Activated CD8-positive, alpha-beta T cell treated with anti-CD3 and anti-CD28 coated beads, Interleukin-2, amount 10 ng/mL, durations not matched to agents 7 days and 5 days (primary cell): ENCODE results near the gene SCAF1. TPM values are rescaled to one million over a fixed set of nuclear protein-coding genes. Genes with fewer than 3 reads are reported as not detected.
A peak's percentile ranks its signal among the peaks of the same experiment; 100 is the strongest.

ENCODE experiments used
- ATAC-seq: fragments of 150-1000 bp; cut with Tn5 transposase; one replicate; pipeline ENCODE4 v1.10.0; 2021; ENCODE audit warnings: moderate library complexity
- CTCF ChIA-PET: fragments of 350-600 bp; sonication (Branson Sonifier 250); formaldehyde crosslinking; loops from one replicate; lab custom pipeline; 2021; ENCODE audit warnings: antibody characterized with exemption; lab: Charles Lee
- POLR2A ChIA-PET: fragments of 350-600 bp; sonication (Branson Sonifier 250); formaldehyde crosslinking; loops from one replicate; lab custom pipeline; 2021; ENCODE audit warnings: antibody characterized with exemption; lab: Charles Lee
- DNase-seq: peaks from one replicate; pipeline ENCODE4 v3.0.0-alpha.2; 2020
- H3K27ac Mint-ChIP-seq: one replicate; pipeline ENCODE4 v1.8.0; 2021; ENCODE audit warnings: mild to moderate bottlenecking, mixed read lengths
- H3K27me3 Mint-ChIP-seq: one replicate; pipeline ENCODE4 v1.8.0; 2021; ENCODE audit warnings: low read depth, mixed read lengths
- H3K36me3 Mint-ChIP-seq: one replicate; pipeline ENCODE4 v1.8.0; 2021; ENCODE audit warnings: low read depth, mixed read lengths
- H3K4me1 Mint-ChIP-seq: one replicate; pipeline ENCODE4 v1.8.0; 2021; ENCODE audit warnings: low read depth, mixed read lengths
- H3K4me3 Mint-ChIP-seq: one replicate; pipeline ENCODE4 v1.8.0; 2021; ENCODE audit warnings: mild to moderate bottlenecking, mixed read lengths
- H3K9me3 Mint-ChIP-seq: one replicate; pipeline ENCODE4 v1.8.0; 2022; ENCODE audit warnings: mixed read lengths; ENCODE audit not compliant: insufficient read depth
- total RNA-seq, 2 experiments: library from RNA; stranded (reverse); gene quantifications; one replicate each; pipeline ENCODE4 v1.2.3, GENCODE V29; 2021

SCAF1 gene
- total RNA-seq, 2 experiments from 2014 or later: 61.0 to 64.1 TPM

DNA sequence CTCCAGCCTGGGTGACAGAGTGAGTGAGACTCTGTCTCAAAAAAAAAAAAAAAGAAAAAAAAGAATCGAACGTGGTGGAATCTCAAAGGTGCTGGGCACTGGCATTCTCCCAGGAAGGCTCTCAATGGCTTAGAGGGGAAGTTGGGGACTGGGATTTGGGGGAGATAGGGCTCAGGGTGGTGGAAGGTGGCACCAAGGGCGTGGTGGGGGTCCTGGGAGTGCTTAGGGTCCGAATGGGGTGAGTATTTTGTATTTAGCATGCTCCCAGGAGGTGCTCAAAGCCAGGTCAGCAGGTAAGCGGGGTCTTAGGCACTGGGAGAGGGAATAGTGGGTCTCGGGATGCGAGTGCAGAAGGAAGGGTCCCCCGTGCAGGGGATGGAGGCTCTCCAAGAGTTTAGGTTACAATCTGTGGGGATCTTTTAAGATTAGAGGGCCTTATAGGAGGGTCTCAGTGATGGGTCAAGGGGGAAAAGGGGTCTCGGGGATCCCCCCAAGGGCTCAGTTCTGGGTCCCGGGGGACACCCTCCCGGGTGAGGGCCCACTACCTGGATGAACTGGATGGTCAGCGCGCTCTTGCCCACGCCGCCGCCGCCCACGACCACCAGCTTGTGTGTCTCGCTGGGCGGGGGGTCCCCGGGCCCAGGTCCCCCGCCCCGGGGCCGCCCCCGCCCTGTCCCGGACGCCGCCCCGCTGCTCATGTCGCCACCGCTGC lies 2.5 kb upstream of the SCAF1 start:
- H3K4me3 Mint-ChIP-seq: peak overlapping the region; percentile 90
- POLR2A ChIA-PET: interaction anchor here (0.6 to 5.4 kb wide), 9 partner anchors 10 to 1532 kb away, joined by 3 to 38 read pairs (median 4); partner anchors contain the start of genes BCL2L12, IRF3, NOSIP and PRMT1

DNA sequence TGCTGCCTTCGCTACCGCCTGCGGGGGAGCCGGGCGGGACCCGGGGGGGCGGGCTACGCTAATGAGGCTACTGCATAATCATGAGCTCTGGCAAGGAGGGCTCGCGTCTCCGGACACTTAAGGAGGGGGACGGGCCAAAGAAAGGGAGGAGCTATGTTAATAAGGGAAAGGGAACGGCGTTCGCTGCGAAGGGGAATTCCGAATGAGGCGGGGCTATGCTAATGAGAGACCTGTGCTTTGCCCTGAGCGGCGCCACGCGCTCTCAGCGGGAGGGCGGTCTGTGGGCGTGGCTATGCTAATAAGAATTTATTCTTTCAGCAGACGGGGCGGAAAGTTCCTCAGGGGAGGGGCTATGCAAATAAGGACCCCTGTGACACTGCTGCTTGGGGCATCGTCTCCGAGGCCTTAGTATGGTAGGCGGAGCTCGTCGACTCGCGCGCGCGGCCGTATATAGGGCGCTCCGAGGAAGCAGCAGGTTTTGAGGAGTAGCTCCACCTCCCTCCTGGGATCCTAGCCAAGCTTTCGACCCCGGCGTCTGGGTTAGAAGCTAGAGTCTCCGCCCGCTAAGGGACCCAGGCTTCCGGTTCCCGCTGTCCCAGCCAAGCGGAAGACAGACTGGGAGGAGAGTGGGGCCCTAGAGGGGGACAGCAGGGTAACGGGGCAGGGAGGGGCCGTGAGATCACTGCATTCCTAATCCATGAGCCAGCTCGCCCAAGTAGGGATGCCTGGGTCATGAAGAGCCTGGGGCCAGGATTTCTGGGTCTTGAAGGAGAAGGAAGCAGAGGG lies 1.7 kb upstream of the SCAF1 start, which contains the start of gene RRAS:
RRAS (minus strand) TSS at position 31 of the 786 bp plus-strand sequence. CDS start 45 bp downstream, outside the sequence.
- peak within 1 kb of the TSS; percentile 98 for H3K27ac Mint-ChIP-seq
- DNase-seq: peak; percentile 100
- peak; percentile 77 for ATAC-seq
- H3K36me3 Mint-ChIP-seq: peaks cover 7% of the 10 kb centered on the region
- H3K4me1 Mint-ChIP-seq: peaks cover 55% of the 10 kb centered on the region
- CTCF ChIA-PET: interaction anchor here (0.8 to 2.8 kb wide), 12 partner anchors 31 to 647 kb away, joined by 3 to 13 read pairs (median 5); partner anchors contain the start of genes GYS1, PRMT1 and RUVBL2
- POLR2A ChIA-PET: interaction anchor here (0.6 to 5.4 kb wide), 13 partner anchors 10 to 1533 kb away, joined by 3 to 38 read pairs (median 4); partner anchors contain the start of genes BCL2L12, IRF3, NOSIP and PRMT1
- peaks cover 4% of the 10 kb centered on the region for H3K27me3 Mint-ChIP-seq
- no peaks in the 10 kb centered on the region for H3K9me3 Mint-ChIP-seq
- peak within 1 kb of the TSS; percentile 90 for H3K4me3 Mint-ChIP-seq

More for the DNA sequence above, 2.5 kb upstream of the SCAF1 start:
- H3K4me1 Mint-ChIP-seq: peaks cover 54% of the 10 kb centered on the region
- H3K27ac Mint-ChIP-seq: peak overlapping the region; percentile 72
- H3K36me3 Mint-ChIP-seq: peaks cover 5% of the 10 kb centered on the region
- no peaks in the 10 kb centered on the region for H3K9me3 Mint-ChIP-seq
- ATAC-seq: no peak
- peaks cover 4% of the 10 kb centered on the region for H3K27me3 Mint-ChIP-seq
- CTCF ChIA-PET: interaction anchor here (0.8 to 2.8 kb wide), 11 partner anchors 32 to 646 kb away, joined by 3 to 13 read pairs (median 5); partner anchors contain the start of genes GYS1, PRMT1 and RUVBL2
- no peak for DNase-seq

DNA sequence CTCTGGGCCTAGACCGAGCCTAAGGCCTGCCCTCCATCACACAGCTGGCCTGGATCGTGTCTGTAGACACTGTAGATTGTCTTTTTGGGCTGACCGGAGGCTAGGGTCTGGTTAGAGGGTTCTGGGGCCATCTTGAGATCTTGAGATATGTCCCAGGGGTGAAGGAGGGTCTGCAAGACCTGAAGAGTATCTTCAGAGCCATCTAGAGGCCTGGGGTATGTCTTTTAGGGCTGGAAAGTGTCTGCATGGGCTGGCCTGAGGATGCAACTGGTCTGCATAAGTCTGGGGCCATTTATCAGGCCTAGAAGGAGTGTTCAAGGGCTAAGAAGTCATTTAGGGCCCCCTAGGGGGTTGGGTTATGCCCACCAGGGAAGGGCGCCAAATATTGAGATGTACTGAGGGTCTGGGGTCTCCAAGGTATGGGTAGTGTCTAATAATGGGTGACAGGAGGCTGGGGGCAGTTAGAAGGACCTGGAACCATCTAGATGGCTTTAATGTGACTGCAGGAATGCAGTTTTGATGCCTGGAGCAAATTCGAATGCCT lies 555 bp downstream of the SCAF1 start:
- Mint-ChIP-seq H3K9me3 (no peaks in the 10 kb centered on the region), H3K27me3 (peaks cover 4% of the 10 kb centered on the region), H3K4me3 (peak overlapping the region; percentile 90), H3K27ac (peak overlapping the region; percentile 98), H3K36me3 (peaks cover 21% of the 10 kb centered on the region), H3K4me1 (peaks cover 57% of the 10 kb centered on the region)
- no peak for ATAC-seq
- CTCF ChIA-PET: interaction anchor here (1.0 to 2.8 kb wide), 8 partner anchors 21 to 138 kb away, joined by 3 to 13 read pairs (median 6); partner anchors contain the start of gene PRMT1
- POLR2A ChIA-PET: interaction anchor here (0.8 to 5.4 kb wide), 5 partner anchors 14 to 62 kb away, joined by 3 to 38 read pairs (median 6); partner anchors contain the start of genes BCL2L12, IRF3, NOSIP and PRMT1
- DNase-seq: no peak

DNA sequence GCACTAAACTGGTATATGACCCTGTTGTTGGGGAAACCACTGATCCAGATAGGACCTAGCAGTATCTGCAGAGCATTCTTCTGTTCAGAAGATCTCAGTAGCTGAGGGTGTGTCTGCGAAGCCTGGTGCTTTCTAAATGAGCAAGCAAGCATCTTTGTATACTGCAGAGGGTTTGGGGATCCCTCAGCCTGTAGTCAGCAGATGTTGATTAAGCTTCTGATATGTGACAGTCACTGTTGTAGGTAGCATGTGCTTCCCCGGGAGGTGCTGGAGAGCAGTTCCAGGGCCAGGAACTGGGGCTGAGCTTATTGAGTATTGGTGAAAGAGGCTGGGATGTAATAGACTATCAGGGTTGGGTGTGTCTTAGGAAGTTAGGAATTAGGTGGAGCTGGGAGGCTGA lies 1.5 kb downstream of the SCAF1 start:
- DNase-seq: no peak
- Mint-ChIP-seq H3K4me1 (peaks cover 49% of the 10 kb centered on the region), H3K27me3 (peaks cover 1% of the 10 kb centered on the region), H3K36me3 (peaks cover 21% of the 10 kb centered on the region), H3K4me3 (peak overlapping the region; percentile 90), H3K9me3 (no peaks in the 10 kb centered on the region), H3K27ac (no peak overlapping the region)
- no peak for ATAC-seq
- ChIA-PET CTCF (interaction anchor here (1.1 to 2.7 kb wide), 6 partner anchors 21 to 74 kb away, joined by 3 to 11 read pairs (median 6); partner anchors contain the start of gene PRMT1), POLR2A (interaction anchor here (0.8 to 5.4 kb wide), 4 partner anchors 14 to 63 kb away, joined by 3 to 38 read pairs (median 7); partner anchors contain the start of genes BCL2L12, IRF3, NOSIP and PRMT1)

DNA sequence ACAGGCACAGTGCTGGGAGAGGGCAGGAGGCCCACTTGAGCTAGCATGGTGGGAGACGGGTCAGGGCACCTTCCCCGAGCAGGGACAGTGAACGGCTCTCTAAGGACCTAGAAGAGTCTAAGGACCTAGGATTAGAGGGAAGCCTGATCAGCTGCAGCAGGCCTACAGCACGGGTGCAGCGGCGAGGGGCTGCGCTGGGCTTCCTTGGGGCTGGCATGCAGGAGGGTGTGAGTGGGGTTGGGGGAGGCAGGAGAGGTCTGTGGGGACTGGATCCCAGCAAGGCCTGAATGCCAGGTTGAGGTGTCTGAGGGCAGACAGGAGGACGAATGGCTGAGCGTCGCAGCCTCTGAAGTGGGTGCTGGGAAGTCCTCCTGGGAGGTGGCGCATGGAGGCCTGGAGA lies 3.6 kb downstream of the SCAF1 start:
- Mint-ChIP-seq H3K4me1 (peaks cover 35% of the 10 kb centered on the region), H3K27me3 (no peaks in the 10 kb centered on the region), H3K27ac (peak overlapping the region; percentile 34), H3K36me3 (peaks cover 28% of the 10 kb centered on the region), H3K4me3 (no peak overlapping the region), H3K9me3 (no peaks in the 10 kb centered on the region)
- CTCF ChIA-PET: interaction anchor here (1.3 kb wide), 1 partner anchor 35 kb away, joined by 3 read pairs; no protein-coding TSS in a partner anchor
- no peak for DNase-seq
- POLR2A ChIA-PET: interaction anchor here (0.8 to 1.0 kb wide), 2 partner anchors 15 to 151 kb away, joined by 3 to 4 read pairs; no protein-coding TSS in a partner anchor
- no peak for ATAC-seq

DNA sequence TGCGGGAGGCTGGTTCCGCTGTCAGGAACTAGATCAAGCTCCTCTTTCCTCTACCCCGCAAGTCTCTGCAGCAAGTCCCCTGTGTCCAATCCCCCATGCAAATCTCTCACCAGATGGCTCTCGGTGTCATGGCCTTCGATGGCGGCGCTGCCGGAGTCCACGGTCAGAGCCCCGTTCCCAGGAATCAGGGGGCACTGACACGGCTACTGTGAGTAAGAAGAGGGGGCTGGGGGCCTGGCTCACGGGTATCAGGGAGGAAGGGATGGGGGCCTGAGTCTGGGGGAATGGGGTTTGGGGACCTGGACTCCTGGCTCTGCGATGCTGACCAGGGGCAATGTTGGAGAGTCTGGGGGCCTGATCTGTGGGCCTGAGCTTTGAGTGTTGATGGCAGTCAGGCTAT lies 4.0 kb downstream of the SCAF1 start:
- H3K4me3 Mint-ChIP-seq: no peak overlapping the region
- ATAC-seq (no peak), DNase-seq (no peak)
- H3K9me3 Mint-ChIP-seq: no peaks in the 10 kb centered on the region
- ChIA-PET POLR2A (interaction anchor here (0.8 kb wide), 1 partner anchor 150 kb away, joined by 3 read pairs; no protein-coding TSS in a partner anchor), CTCF (interaction anchor here (1.3 kb wide), 1 partner anchor 35 kb away, joined by 3 read pairs; no protein-coding TSS in a partner anchor)
- H3K27ac Mint-ChIP-seq: no peak overlapping the region
- H3K36me3 Mint-ChIP-seq: peaks cover 28% of the 10 kb centered on the region
- no peaks in the 10 kb centered on the region for H3K27me3 Mint-ChIP-seq
- H3K4me1 Mint-ChIP-seq: peaks cover 31% of the 10 kb centered on the region

DNA sequence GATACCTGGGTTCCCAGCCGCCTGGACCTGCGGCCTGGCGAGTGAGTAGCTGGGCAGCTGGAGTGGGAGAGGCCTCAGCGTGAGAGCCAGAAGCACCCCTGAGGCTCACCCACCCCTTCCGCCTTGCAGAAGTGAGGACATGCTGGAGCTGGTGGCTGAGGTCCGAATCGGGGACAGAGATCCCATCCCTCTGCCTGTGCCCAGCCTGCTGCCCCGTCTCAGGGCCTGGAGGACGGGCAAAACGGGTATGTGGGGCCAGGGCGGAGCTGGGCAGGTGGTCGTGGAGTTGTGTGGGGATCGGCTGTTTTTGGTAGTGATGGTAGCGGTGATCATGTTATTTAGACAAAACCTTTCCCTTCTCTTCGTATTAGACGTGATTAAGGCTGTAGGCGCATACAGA lies 4.6 kb downstream of the SCAF1 start:
- Mint-ChIP-seq H3K27me3 (no peaks in the 10 kb centered on the region), H3K4me3 (no peak overlapping the region), H3K4me1 (peaks cover 28% of the 10 kb centered on the region), H3K36me3 (peaks cover 29% of the 10 kb centered on the region), H3K27ac (no peak overlapping the region), H3K9me3 (no peaks in the 10 kb centered on the region)
- ATAC-seq (no peak), DNase-seq (no peak)
- CTCF ChIA-PET: no interaction called here
- POLR2A ChIA-PET: no interaction called here

DNA sequence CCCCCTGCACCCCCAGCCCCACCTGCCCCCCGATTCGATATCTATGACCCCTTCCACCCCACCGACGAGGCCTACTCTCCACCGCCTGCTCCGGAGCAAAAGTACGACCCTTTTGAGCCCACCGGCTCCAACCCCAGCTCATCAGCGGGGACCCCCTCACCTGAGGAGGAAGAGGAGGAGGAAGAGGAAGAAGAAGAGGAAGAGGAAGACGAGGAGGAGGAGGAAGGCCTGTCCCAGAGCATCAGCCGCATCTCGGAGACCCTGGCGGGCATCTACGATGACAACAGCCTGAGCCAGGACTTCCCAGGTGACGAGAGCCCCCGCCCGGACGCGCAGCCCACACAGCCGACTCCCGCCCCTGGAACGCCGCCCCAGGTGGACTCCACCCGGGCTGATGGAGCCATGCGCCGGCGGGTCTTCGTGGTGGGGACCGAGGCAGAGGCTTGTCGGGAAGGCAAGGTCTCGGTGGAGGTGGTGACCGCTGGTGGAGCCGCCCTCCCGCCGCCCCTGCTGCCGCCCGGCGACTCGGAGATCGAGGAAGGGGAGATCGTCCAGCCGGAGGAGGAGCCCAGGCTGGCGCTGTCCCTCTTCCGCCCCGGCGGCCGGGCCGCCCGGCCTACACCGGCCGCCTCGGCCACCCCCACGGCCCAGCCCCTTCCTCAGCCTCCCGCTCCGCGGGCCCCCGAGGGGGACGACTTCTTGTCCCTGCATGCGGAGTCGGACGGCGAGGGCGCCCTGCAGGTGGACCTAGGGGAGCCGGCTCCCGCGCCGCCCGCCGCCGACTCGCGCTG lies 9.2 kb downstream of the SCAF1 start:
- Mint-ChIP-seq H3K4me3 (no peak overlapping the region), H3K27me3 (no peaks in the 10 kb centered on the region), H3K9me3 (no peaks in the 10 kb centered on the region), H3K36me3 (peaks cover 44% of the 10 kb centered on the region), H3K4me1 (peaks cover 1% of the 10 kb centered on the region), H3K27ac (no peak overlapping the region)
- ATAC-seq (no peak), DNase-seq (no peak)
- POLR2A ChIA-PET: no interaction called here
- CTCF ChIA-PET: no interaction called here

DNA sequence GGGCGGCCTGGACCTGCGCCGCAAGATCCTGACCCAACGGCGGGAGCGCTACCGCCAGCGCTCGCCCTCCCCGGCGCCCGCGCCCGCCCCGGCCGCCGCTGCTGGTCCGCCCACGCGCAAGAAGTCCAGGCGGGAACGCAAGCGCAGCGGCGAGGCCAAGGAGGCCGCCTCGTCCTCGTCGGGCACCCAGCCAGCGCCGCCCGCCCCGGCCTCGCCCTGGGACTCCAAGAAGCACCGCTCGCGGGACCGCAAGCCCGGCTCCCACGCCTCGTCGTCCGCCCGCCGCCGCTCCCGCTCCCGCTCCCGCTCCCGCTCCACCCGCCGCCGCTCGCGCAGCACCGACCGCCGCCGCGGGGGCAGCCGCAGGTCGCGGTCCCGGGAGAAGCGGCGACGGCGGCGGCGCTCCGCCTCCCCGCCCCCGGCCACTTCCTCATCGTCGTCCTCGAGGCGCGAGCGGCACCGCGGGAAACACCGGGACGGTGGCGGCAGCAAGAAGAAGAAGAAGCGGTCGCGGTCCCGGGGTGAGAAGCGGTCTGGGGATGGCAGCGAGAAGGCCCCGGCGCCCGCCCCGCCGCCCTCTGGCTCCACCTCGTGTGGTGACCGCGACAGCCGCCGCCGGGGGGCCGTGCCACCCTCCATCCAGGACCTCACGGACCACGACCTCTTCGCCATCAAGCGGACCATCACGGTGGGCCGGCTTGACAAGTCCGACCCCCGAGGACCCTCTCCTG lies 10.0 kb downstream of the SCAF1 start:
- ChIA-PET POLR2A (no interaction called here), CTCF (no interaction called here)
- Mint-ChIP-seq H3K27ac (no peak overlapping the region), H3K4me3 (no peak overlapping the region), H3K4me1 (peaks cover 1% of the 10 kb centered on the region), H3K9me3 (no peaks in the 10 kb centered on the region), H3K27me3 (no peaks in the 10 kb centered on the region), H3K36me3 (peaks cover 43% of the 10 kb centered on the region)
- no peak for DNase-seq
- ATAC-seq: no peak
